ENCODE data around the gene AP3S1.

AP3S1 gene

DNA sequence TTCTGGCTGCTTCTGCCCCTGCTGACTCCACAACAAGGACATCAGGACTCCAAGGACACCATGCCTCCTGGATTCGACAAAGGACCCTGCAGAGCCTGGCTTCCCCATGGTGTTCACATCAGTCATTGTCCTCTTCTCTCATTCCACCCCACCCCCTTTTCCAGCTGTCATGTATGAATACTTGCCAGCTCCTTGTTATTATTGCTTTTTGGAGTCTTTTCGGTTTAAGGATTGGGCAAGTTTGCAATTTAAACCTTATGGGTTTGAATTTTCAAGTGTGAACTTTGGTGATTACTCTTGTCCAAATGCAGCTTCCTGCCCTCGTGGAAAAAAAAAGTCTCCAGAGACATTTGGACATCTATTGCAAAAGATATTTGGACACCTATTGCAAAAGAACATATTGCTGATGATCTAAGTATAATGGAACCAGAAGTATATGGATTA is 106.4 kb downstream of the AP3S1 start:
- no peak overlapping the region for H3K4me3 ChIP-seq (ENCODE audit: low read depth, low read length)
- DNase-seq (ENCODE audit: low read depth), result no peak
- TF ChIP-seq, protein P1, sequence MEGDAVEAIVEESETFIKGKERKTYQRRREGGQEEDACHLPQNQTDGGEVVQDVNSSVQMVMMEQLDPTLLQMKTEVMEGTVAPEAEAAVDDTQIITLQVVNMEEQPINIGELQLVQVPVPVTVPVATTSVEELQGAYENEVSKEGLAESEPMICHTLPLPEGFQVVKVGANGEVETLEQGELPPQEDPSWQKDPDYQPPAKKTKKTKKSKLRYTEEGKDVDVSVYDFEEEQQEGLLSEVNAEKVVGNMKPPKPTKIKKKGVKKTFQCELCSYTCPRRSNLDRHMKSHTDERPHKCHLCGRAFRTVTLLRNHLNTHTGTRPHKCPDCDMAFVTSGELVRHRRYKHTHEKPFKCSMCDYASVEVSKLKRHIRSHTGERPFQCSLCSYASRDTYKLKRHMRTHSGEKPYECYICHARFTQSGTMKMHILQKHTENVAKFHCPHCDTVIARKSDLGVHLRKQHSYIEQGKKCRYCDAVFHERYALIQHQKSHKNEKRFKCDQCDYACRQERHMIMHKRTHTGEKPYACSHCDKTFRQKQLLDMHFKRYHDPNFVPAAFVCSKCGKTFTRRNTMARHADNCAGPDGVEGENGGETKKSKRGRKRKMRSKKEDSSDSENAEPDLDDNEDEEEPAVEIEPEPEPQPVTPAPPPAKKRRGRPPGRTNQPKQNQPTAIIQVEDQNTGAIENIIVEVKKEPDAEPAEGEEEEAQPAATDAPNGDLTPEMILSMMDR (IDR thresholded peaks at IDR 0.05; ENCODE audit: low read depth, low read length, missing control alignments), result no peak

DNA sequence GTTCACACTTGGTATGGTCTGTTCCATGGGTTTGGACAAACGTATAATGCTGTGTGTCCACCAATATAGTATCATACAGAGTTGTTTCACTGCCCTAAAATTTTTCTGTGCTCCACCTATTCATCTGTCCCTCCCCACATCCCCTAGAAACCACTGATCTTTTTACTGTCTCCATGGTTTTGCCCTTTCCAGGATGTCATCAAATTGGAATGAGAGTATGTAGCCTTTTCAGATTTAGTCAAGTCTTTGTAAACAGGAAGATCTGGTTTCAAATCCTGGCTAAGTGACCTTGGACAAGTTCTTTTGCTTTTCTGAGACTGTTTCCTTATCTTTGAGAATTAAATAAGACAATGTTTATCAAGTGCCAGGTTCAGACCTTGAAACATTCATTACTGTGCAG is 107.4 kb downstream of the AP3S1 start:
- H3K4me3 ChIP-seq (ENCODE audit: low read depth, low read length), result no peak overlapping the region
- DNase-seq (ENCODE audit: low read depth), result no peak
- TF ChIP-seq, protein P1 (IDR thresholded peaks at IDR 0.05; ENCODE audit: low read depth, low read length, missing control alignments), result no peak

DNA sequence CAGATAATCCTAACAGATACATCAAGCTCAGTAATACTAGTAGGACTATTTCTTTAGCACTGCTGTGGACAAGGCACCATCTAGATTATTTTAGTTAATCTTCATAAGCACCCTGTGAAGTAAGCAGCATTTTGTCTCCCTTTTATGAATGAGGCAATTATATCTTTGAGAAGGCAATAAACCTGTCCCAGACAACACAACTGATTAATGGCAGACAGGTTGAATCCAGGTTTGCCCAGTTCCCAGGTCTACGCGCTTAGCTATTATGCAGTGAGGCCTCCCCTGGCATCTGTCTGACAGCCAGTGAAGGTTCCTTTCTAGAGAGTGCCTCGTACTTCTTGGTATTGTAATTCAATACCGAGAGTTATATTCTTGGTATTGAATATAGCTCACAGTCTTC is 110.9 kb downstream of the AP3S1 start:
- DNase-seq (ENCODE audit: low read depth), result no peak
- TF ChIP-seq, protein P1 (IDR thresholded peaks at IDR 0.05; ENCODE audit: low read depth, low read length, missing control alignments), result no peak

DNA sequence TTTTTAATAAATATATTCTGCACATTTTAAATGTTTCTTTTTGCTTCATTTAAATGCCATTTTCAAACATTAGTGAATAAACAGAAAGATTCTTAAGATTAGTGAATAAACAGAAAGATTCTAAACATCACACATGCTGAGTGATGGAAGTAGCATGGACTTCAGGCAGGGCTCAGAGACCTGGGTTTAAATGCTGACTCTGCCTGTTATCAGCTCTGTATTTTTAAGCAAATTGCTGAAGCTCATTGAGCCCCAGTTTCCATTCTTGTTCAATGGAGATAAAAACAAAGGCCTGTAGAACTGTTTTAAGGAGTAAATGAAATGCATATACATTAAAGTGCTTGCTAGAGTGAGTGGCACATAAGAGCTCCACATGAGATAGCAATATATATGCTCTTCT is 112.4 kb downstream of the AP3S1 start:
- H3K4me3 ChIP-seq (ENCODE audit: low read depth, low read length), result no peak overlapping the region
- no peak for DNase-seq (ENCODE audit: low read depth)
- TF ChIP-seq, protein P1 (IDR thresholded peaks at IDR 0.05; ENCODE audit: low read depth, low read length, missing control alignments), result no peak

More for the DNA sequence above, 110.9 kb downstream of the AP3S1 start:
- no peak overlapping the region for H3K4me3 ChIP-seq (ENCODE audit: low read depth, low read length)

DNA sequence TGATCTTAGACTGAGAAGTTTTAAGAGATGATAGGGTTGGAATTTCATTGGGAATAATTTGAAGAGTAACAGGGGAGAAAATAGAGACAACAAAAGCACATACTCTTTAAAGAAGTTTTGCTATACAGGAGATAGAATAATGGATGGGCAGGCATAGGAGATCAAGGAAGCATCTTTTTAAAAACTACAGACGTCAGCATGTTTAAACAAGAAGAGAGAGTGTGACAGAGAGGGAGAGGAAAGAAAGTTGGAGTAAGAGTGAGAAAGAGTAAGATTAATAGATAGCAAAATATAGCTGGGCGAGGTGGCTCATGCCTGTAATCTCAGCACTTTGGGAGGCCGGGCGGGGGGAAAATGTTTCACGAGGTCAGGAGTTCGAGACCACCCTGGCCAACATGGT is 115.2 kb downstream of the AP3S1 start:
- TF ChIP-seq, protein P1 (IDR thresholded peaks at IDR 0.05; ENCODE audit: low read depth, low read length, missing control alignments), result no peak
- DNase-seq (ENCODE audit: low read depth), result no peak
- no peak overlapping the region for H3K4me3 ChIP-seq (ENCODE audit: low read depth, low read length)

DNA sequence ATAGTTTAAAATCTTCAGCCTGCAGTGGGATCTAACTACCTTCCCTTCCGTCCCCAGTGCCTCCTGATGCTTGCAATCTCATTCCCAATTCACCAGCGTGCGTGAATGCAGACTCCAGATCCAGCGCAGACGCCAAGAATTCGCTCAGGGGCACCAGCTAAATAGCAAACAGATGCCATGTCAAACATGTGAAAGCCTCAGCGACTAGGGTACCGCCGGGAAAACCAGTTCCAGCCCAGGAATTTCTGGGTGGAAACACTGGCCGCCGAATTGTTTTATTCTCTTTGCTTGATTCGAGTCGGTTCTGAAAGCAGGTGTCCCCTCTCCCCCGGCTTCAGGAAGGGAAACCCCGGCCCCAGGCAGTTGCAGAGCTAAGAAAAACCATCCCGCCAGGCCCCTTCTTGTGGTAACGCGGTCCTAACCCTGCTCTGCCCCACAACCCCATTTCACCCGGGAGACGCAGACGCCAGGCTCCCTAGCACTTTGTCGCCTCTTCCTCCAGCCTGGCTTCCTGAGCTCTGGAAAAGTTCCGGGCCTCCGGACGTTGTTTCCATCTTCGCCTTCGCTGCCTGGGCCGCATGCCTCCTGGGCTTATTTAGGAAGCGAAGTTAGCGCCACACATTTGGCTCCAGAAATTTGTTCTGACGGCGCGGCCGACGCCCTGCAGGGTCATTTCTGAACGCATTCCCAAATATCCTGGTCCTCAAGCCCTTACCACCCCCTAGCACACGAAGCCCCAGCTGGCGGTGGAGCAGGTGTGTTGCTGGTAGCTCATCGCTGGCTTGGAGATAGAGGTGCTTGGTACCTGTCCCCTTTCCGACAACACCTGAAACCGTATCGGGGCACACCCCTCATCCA is 119.9 kb downstream of the AP3S1 start:
- TF ChIP-seq, protein P1 (IDR thresholded peaks at IDR 0.05; ENCODE audit: low read depth, low read length, missing control alignments), result no peak
- no peak overlapping the region for H3K4me3 ChIP-seq (ENCODE audit: low read depth, low read length)
- no peak for DNase-seq (ENCODE audit: low read depth)

DNA sequence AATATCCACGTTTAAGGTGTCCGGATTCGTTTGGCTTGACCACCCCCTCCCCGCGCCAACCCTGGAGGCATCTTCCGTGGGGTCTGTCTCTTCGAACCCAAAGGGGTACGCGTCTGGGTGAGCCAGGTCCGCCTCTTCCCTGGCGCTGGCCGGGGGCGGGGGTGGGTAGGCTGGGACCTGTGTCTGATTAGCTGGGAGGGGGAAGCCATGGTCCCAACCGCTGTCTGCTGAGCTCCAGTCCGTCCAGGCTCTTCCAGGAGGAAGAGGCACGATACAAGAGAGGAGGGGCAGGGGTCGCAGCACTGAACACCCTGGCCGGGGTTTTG is 120.5 kb downstream of the AP3S1 start, which contains the start of gene LVRN:
TSS of gene LVRN (plus strand) at position 237 of the 326 bp plus-strand sequence. CDS start 143 bp downstream, outside the sequence.
- H3K4me3 ChIP-seq (ENCODE audit: low read depth, low read length), result no peak within 1 kb of the TSS
- DNase-seq (ENCODE audit: low read depth), result no peak
- TF ChIP-seq, protein P1 (IDR thresholded peaks at IDR 0.05; ENCODE audit: low read depth, low read length, missing control alignments), result no peak
